ENCODE measurements around the gene LORICRIN.

The LORICRIN gene

DNA sequence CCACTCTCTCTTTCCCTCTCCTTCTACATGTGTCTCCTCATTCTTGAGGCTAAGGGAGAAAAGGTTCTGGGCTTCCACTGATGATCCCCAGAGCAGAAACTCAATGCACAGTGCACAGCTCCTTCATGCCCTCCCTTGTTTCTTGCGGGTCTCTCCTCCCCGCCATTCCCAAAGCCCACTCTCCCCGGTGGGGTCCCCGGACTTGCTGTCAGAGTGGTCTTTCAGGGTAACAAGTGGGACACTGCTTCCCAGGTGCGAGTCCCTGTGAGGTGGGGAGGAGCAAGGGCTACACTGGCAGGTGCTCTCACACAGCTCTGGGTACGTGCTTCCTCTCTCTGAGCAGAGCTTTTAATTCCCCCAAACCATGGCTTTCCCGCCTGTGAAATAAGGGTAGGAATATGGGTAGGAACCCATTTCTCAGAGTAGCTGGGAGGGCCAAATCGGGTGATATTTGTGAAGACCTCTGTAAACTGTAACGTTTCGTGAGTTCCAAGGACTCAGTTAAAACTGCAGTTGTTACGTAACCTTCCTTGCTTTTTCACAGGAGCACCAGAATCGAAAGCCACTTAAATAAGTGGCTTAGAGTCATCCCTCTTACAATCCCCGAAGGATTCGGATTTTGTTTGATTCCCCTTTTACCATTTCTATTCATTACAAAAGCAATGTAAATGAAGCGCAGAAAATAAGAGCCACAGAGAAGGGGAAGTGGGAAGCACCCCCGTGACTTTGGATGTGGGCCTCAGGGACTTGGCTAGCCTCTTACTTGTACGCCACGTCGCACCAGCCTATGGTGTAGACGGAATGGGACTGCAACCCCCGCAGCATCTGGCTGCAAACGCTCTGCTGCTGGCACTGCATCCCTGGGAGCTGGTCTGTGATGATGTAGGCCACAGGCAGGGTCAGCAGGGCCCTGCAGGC lies 47.1 kb downstream of the LORICRIN start:
- DNase-seq (ENCODE audit: low read depth) = no peak

DNA sequence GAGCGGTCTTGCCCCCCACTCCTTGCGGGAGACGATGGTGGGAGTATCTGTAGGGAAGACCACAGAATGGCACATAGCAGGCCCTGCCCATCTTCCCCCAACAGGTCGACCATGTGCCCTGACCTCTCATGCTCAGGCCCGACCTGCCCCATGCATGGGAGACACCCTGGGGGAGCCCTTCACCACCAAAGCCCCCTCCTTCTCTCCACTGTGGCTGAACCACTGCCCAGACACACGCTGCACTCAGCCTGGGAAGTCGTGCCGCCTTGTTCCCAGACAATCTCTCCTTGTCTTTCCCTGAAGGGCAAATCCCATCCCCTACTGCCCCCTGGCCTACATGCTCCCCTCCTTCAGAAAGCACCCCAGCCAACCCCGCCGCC lies 47.7 kb downstream of the LORICRIN start:
- no peak for DNase-seq (ENCODE audit: low read depth)

DNA sequence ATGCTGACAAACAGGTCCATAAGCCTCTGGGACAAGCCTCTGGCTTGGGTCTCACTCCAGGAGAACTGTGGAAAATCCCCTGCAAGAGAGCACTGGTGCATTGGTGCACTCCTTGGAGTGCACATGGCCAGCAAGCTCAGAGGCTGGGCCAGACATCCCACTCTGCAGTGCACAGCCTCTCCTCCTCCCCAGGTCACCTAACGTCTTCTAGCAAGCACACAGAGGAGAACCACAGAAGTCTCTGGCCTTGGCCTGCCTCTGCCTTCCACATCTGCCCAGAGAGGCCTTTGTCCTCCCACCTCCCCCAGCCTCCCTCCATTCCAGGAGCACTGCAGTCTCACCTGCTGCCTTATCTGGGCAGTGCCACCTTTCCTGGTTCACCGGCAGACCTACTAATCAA lies 49.1 kb downstream of the LORICRIN start:
- no peak for DNase-seq (ENCODE audit: low read depth)

DNA sequence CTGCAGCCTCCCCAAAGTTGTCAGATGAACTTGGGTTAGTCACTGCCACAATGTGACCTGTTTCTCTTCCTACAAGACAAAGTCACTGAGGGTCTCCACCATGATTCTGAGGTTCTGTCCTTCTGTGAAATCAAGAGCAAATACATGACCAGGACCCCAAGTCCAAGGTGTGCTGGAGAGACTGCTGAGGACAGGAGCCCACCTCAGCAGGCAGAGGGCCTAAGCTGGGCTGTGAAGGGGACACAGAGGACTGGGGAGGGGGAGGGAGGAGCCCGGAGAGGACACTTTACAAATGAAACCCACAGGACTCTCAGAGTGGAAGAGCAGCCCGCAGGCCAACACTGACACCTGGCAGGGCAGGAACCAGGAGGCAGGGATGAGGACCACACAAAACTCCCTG lies 50.0 kb downstream of the LORICRIN start:
- no peak for DNase-seq (ENCODE audit: low read depth)

DNA sequence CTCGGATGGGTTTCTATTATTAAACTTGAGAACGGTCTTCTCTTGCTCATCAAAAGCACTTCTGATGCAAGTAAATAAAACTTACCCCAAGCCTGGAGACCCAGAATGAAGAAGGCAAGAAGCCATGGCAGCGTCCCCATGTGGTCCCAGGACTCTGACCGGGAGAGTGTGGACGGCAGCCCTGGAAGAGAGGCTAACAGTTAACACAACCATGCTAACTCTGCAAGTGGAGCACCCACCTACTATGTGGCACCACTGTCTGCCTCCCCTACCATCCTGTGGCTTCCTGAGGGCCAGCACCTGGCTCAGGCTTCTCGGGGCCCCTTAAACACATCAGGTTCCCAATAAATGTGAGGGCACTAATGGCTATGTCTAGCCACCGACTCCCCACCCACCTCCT lies 51.0 kb downstream of the LORICRIN start:
- DNase-seq (ENCODE audit: low read depth) = no peak

All from HS-5 (cell line).